Left ventricle myocardium inferior (tissue), 1 donor: ENCODE data around the gene NR2C2. TPM values are rescaled to one million over a fixed set of nuclear protein-coding genes. Genes with fewer than 3 reads are reported as not detected.

Source experiments
- DNase-seq: peaks from one replicate; pipeline ENCODE4 v3.0.0-alpha.2; 2020
- H3K27ac ChIP-seq: fragments of 200-600 bp; replicated peaks from 2 replicates; pipeline ENCODE4 v1.8.0; 2021
- H3K27me3 ChIP-seq: fragments of 200-600 bp; 2 replicates; pipeline ENCODE4 v1.8.0; 2021; ENCODE audit warnings: low read depth
- H3K36me3 ChIP-seq: fragments of 200-600 bp; 2 replicates; pipeline ENCODE4 v1.8.0; 2021
- H3K4me1 ChIP-seq: fragments of 200-600 bp; 2 replicates; pipeline ENCODE4 v1.8.0; 2021
- H3K4me3 ChIP-seq: fragments of 200-600 bp; 2 replicates; pipeline ENCODE4 v1.8.0; 2021; ENCODE audit warnings: mild to moderate bottlenecking, moderate library complexity
- H3K9me3 ChIP-seq: fragments of 200-600 bp; replicated peaks from 2 replicates; pipeline ENCODE4 v1.8.0; 2021
- intact Hi-C: fragments of 100-400 bp; cut with micrococcal nuclease; formaldehyde crosslinking; loops from one replicate; pipeline ENCODE4 v1.11.0; 2022
- total RNA-seq: library from RNA; stranded (reverse); fragmentation: NEBNext Ultra II Directional; extraction: Animal tissue kit (Norgen Biotek cat#: 25700); gene quantifications from one replicate; pipeline ENCODE4 v1.2.1, GENCODE V29; 2021
- TF ChIP-seq, protein P1 (sequence below): fragments of 200-600 bp; IDR thresholded peaks from 2 replicates; pipeline ENCODE4 v1.8.0; 2021; ENCODE audit warnings: antibody characterized with exemption, mild to moderate bottlenecking, borderline replicate concordance
- donor health status: DM: no; HTN: yes; CAD: no; lungs with severe emphysema.

NR2C2 gene
- total RNA-seq, 1 donor from 2014 or later: 27.4 TPM

DNA sequence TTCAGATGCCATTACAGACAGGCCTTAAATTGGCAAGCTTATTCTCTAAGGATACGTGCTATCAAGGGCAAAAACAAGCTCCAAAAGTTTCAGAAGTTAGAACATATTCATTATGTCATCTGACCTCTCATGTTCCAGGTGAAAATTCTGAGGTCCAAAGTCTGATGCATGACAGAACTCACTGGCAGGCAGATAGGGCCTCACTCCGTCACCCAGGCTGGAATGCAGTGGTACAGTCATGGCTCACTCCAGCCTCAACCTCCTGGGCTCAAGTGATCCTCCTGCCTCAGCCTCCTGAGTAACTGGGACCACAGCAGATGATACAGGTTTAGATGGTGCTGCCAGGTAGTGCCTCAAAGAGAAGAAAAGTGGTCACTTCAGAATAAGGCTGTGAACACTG lies 102.2 kb downstream of the NR2C2 start:
- Histone ChIP-seq H3K27ac (no peak overlapping the region), H3K9me3 (no peaks in the 10 kb centered on the region), H3K27me3 (no peaks in the 10 kb centered on the region), H3K36me3 (peaks cover 89% of the 10 kb centered on the region), H3K4me3 (no peak overlapping the region), H3K4me1 (peaks cover 52% of the 10 kb centered on the region)
- TF ChIP-seq, protein P1, sequence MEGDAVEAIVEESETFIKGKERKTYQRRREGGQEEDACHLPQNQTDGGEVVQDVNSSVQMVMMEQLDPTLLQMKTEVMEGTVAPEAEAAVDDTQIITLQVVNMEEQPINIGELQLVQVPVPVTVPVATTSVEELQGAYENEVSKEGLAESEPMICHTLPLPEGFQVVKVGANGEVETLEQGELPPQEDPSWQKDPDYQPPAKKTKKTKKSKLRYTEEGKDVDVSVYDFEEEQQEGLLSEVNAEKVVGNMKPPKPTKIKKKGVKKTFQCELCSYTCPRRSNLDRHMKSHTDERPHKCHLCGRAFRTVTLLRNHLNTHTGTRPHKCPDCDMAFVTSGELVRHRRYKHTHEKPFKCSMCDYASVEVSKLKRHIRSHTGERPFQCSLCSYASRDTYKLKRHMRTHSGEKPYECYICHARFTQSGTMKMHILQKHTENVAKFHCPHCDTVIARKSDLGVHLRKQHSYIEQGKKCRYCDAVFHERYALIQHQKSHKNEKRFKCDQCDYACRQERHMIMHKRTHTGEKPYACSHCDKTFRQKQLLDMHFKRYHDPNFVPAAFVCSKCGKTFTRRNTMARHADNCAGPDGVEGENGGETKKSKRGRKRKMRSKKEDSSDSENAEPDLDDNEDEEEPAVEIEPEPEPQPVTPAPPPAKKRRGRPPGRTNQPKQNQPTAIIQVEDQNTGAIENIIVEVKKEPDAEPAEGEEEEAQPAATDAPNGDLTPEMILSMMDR: no peak
- no peak for DNase-seq
- intact Hi-C loops: no loop called here

DNA sequence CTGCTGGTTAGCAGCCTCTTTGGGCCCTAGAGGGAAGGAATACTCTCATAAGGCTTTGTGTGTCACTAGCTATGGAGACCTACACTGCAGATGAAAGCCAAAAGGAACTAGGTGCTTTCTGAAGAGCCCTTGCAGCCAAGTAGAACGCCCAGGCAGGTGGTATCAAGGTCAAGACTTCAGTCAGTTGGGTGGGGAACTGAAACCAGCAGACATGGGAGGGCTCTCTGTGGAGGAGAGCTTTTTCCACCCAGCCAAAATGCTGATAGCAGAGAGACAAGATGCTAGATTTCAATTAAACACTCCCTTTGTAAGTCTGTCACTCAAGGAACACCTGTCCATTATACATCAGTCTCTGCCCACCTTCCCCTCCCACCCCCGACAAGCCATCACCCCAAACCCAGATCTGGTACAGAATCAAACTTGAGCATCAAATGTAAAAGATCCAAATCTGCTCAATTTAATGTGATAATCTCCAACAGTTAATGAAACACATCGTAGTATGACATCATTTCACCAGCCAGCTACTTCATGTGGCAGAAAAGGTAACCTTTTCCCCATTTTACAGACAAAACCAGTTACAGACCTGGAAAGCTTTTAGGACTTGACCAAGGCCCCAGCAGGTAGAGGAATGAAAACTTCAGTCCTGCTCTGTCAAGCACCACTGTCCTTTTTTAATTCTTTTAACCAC lies 103.2 kb downstream of the NR2C2 start:
- no peaks in the 10 kb centered on the region for H3K27me3 ChIP-seq
- H3K4me1 ChIP-seq: peaks cover 47% of the 10 kb centered on the region
- H3K4me3 ChIP-seq: no peak overlapping the region
- no peak overlapping the region for H3K27ac ChIP-seq
- H3K9me3 ChIP-seq: no peaks in the 10 kb centered on the region
- DNase-seq: no peak
- TF ChIP-seq, protein P1: no peak
- intact Hi-C loops: no loop called here
- peaks cover 85% of the 10 kb centered on the region for H3K36me3 ChIP-seq

DNA sequence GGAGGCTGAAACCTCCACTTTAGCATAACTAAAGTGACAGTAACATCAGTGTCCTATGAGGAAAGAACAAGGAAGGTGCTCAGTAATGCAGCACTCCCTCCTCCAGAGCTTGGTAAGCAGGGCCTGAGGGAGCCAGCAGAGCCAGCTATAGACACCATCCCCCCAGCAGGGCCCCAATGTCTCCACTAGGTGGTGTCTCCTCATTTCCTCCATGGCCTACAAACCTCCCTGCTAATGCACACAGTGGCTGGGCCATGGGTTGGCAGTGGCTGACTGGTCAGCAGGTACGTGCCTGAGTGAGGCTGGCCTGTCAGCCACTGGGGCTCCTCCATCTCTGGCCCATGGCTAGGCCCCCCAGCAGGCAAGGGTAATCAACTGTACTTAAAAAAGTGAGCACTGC lies 104.1 kb downstream of the NR2C2 start:
- no peaks in the 10 kb centered on the region for H3K9me3 ChIP-seq
- no peak overlapping the region for H3K4me3 ChIP-seq
- intact Hi-C loops: no loop called here
- no peak overlapping the region for H3K27ac ChIP-seq
- TF ChIP-seq, protein P1: peak; percentile 60
- H3K27me3 ChIP-seq: no peaks in the 10 kb centered on the region
- peaks cover 40% of the 10 kb centered on the region for H3K4me1 ChIP-seq
- peaks cover 79% of the 10 kb centered on the region for H3K36me3 ChIP-seq
- DNase-seq: no peak

DNA sequence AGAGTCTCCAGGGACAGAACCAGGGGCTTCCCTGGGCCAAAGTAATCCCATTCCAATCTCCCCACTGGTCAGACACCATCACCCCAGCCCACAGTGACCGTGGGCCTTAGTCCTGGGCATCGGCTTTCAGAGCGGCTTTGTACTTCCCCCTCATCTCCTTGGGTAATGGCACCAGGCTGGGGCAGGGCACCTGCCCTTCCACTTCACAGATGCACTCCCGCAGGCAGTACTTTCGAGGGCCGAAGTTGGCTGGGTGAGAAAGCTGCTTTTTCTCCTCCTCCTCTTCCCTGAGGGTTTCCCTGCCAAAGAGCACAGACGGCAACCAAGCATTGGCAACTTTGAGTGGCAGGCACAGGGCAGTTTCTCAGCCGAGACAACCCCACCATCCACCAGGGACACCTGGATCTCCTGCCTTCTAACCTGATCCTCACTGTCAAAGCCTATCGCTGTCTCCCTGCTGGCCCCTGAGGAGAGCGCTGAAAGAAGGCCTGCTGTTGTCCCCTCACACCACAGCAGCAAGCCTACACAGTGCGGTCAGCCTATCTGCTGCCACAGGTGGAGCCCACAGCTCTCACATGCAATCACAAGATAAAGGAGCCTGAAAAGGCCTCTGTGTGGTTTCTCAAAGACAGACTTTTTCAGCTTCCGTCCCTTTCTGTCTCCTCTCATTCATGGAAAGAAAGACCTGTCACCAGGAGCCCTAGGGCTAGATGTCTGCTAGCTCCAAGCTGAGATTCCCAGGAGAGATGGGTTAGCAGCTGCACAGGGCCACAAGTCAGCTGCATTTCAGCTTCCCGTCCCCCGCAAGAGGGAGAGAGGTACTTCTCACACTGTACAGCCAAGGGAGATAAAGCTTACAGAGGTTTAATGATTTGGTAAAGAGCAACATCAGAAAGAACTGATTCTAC lies 105.2 kb downstream of the NR2C2 start:
- no peak for DNase-seq
- TF ChIP-seq, protein P1: no peak
- H3K4me1 ChIP-seq: peaks cover 37% of the 10 kb centered on the region
- no peak overlapping the region for H3K4me3 ChIP-seq
- peaks cover 79% of the 10 kb centered on the region for H3K36me3 ChIP-seq
- H3K9me3 ChIP-seq: no peaks in the 10 kb centered on the region
- intact Hi-C loops: no loop called here
- no peaks in the 10 kb centered on the region for H3K27me3 ChIP-seq
- H3K27ac ChIP-seq: no peak overlapping the region

GRCh38 chr3:15053541-15053940 lies 106.2 kb downstream of the NR2C2 start:
- TF ChIP-seq, protein P1: no peak
- H3K27ac ChIP-seq: no peak overlapping the region
- no peak for DNase-seq
- no peaks in the 10 kb centered on the region for H3K9me3 ChIP-seq
- H3K4me1 ChIP-seq: peaks cover 33% of the 10 kb centered on the region
- no peak overlapping the region for H3K4me3 ChIP-seq
- H3K36me3 ChIP-seq: peaks cover 78% of the 10 kb centered on the region
- H3K27me3 ChIP-seq: no peaks in the 10 kb centered on the region
- intact Hi-C loops: no loop called here
